A549 (cell line): ENCODE results near the gene LAMB2. TPM values are rescaled to one million over a fixed set of nuclear protein-coding genes. Genes with fewer than 3 reads are reported as not detected.

ENCODE experiments used
- ATAC-seq, 2 experiments: fragments of 200-7000 bp in 1 of 2; fragments of >200 bp in 1 of 2; cut with Nextera tagmentation in 1 of 2; cut with Tn5 transposase in 1 of 2; 3 replicates each; pipeline versions ENCODE4 v1.8.0 to v1.9.1; 2018 to 2020; ENCODE audit warnings: mild to moderate bottlenecking in 1 of 2, moderate library complexity in 1 of 2
- CTCF ChIA-PET: fragments of 300-600 bp; sonication (Branson Sonifier 250); formaldehyde crosslinking; extraction: SDS; loops from one replicate; lab custom pipeline; 2021; ENCODE audit warnings: antibody characterized with exemption, inconsistent platforms; lab: Yijun Ruan, JAX
- POLR2A ChIA-PET: fragments of 350-600 bp; formaldehyde crosslinking; extraction: SDS; loops from one replicate; lab custom pipeline; 2021; ENCODE audit warnings: antibody characterized with exemption, inconsistent platforms; lab: Yijun Ruan, JAX
- DNase-seq, 2 experiments: peaks; one replicate each; pipeline versions ENCODE4 v3.0.0 to v3.0.0-alpha.2; 2011 to 2016; ENCODE audit warnings: low read depth in 1 of 2, low spot score in 1 of 2
- FAIRE-seq: peaks from 2 replicates; lab custom pipeline; 2011; peaks lifted over from hg19 to GRCh38; lab: Jason Lieb, UNC
- H3K27ac ChIP-seq, 2 experiments: fragments of >200 bp; sonication (Bioruptor Twin); formaldehyde crosslinking; 3 replicates each; pipeline ENCODE4 v1.5.1; 2016 to 2017
- H3K4me1 ChIP-seq: fragments of >200 bp; sonication (Bioruptor Twin); formaldehyde crosslinking; 3 replicates; pipeline ENCODE4 v1.6.1; 2016
- H3K4me2 ChIP-seq: fragments of >200 bp; sonication (Bioruptor Twin); formaldehyde crosslinking; 3 replicates; pipeline ENCODE4 v1.6.1; 2016
- H3K4me3 ChIP-seq: fragments of >200 bp; sonication (Bioruptor Twin); formaldehyde crosslinking; 3 replicates; pipeline ENCODE4 v1.5.1; 2016
- H3K9me3 ChIP-seq: fragments of >200 bp; sonication (Bioruptor Twin); formaldehyde crosslinking; 3 replicates; pipeline ENCODE4 v1.6.1; 2016
- EHMT2 ChIP-seq: fragments of 200-600 bp; sonication (generic); IDR thresholded peaks from 2 replicates; pipeline ENCODE4 v1.6.1; 2016; ENCODE audit warnings: antibody characterized with exemption, low read depth, mild to moderate bottlenecking, moderate library complexity
- ELK1 ChIP-seq: fragments of 150-350 bp; IDR thresholded peaks from 2 replicates; pipeline ENCODE4 v1.6.1; 2014; ENCODE audit warnings: low read depth, mild to moderate bottlenecking, low read length
- ESRRA ChIP-seq: fragments of 150-350 bp; IDR thresholded peaks from 2 replicates; pipeline ENCODE4 v1.6.1; 2014; ENCODE audit warnings: mild to moderate bottlenecking, low read length, borderline replicate concordance
- HOXA7 ChIP-seq: fragments of 250-450 bp; sonication (Bioruptor Pico); IDR thresholded peaks from 2 replicates; pipeline ENCODE4 v1.5.0; 2020; ENCODE audit warnings: mild to moderate bottlenecking, moderate library complexity
- JUN ChIP-seq, 2 experiments: fragments of >200 bp; sonication (Bioruptor Twin); formaldehyde crosslinking; IDR thresholded peaks; 2 replicates in 1 of 2; 3 replicates in 1 of 2; pipeline ENCODE4 v1.6.1; 2016 to 2017
- JUNB ChIP-seq: fragments of >200 bp; sonication (Bioruptor Twin); formaldehyde crosslinking; IDR thresholded peaks from 2 replicates; pipeline ENCODE4 v1.6.1; 2016
- MAFK ChIP-seq: fragments of 450-650 bp; IDR thresholded peaks from 2 replicates; pipeline ENCODE4 v1.6.1; 2014; ENCODE audit not compliant: partially characterized antibody
- MAX ChIP-seq: IDR thresholded peaks from 2 replicates; pipeline ENCODE4 v1.6.1; 2012
- MAZ ChIP-seq: fragments of 150-350 bp; IDR thresholded peaks from 2 replicates; pipeline ENCODE4 v1.6.1; 2014; ENCODE audit warnings: antibody characterized with exemption, low read depth, low read length, borderline replicate concordance
- PBX3 ChIP-seq: IDR thresholded peaks from 2 replicates; pipeline ENCODE4 v1.6.1; 2012
- PHF8 ChIP-seq: fragments of 200-600 bp; sonication (generic); IDR thresholded peaks from 2 replicates; pipeline ENCODE4 v1.6.1; 2016; ENCODE audit warnings: low read depth, mild to moderate bottlenecking, antibody characterized with exemption, moderate library complexity, borderline replicate concordance
- POLR2A ChIP-seq: IDR thresholded peaks from 2 replicates; pipeline ENCODE4 v1.6.1; 2012; ENCODE audit warnings: mild to moderate bottlenecking, low read length
- RARB ChIP-seq: fragments of 250-450 bp; sonication (Bioruptor Pico); IDR thresholded peaks from 2 replicates; pipeline ENCODE4 v1.8.0; 2021; ENCODE audit warnings: mild to moderate bottlenecking, moderate library complexity
- RCOR1 ChIP-seq: fragments of 150-350 bp; IDR thresholded peaks from 2 replicates; pipeline ENCODE4 v1.6.1; 2014; ENCODE audit warnings: antibody characterized with exemption, low read length, low read depth
- REST ChIP-seq: fragments of 200-600 bp; sonication (generic); IDR thresholded peaks from 2 replicates; pipeline ENCODE4 v1.6.1; 2016; ENCODE audit warnings: antibody characterized with exemption, mild to moderate bottlenecking, moderate library complexity
- ZC3H11A ChIP-seq: fragments of 450-650 bp; IDR thresholded peaks from 2 replicates; pipeline ENCODE4 v1.6.1; 2014; ENCODE audit warnings: antibody characterized with exemption, mild to moderate bottlenecking
- ZFP36 ChIP-seq: fragments of 450-650 bp; IDR thresholded peaks from 2 replicates; pipeline ENCODE4 v1.6.1; 2014; ENCODE audit warnings: borderline replicate concordance; ENCODE audit not compliant: partially characterized antibody
- WGBS: methylation state at CpG from one replicate; pipeline ENCODE4 v1.1.6; 2017; ENCODE audit errors: missing lambda C conversion rate; 5-methylcytosine and 5-hydroxymethylcytosine counted together
- polyA plus RNA-seq, 4 experiments: library from polyadenylated mRNA; depleted of rRNA in 3 of 4; stranded (reverse); fragments of >200 nt; fragmentation: RNase III in 1 of 4; extraction: RNeasy Plus Mini Kit Qiagen cat#74134 plus additional on column Dnase treatment in 1 of 4; gene quantifications; 2 replicates in 3 of 4; 3 replicates in 1 of 4; pipeline ENCODE4 v1.2.3, GENCODE V29; 2011 to 2017
- TF ChIP-seq, protein P1 (sequence below): fragments of >200 bp; sonication (Bioruptor Twin); formaldehyde crosslinking; IDR thresholded peaks from 3 replicates; pipeline ENCODE4 v1.5.1; 2016

The LAMB2 gene
- polyA plus RNA-seq, 2 of the 4 experiments (the other 2 are of a cell fraction) = 87.3 to 146 TPM

GRCh38 chr3:49170744-49171118, 37.9 kb upstream of the LAMB2 start:
- peak overlapping the region; percentile 94 for H3K4me2 ChIP-seq
- ChIA-PET POLR2A (interaction anchor here (1.2 kb wide), 1 partner anchor 187 kb away, joined by 3 read pairs; no protein-coding TSS in a partner anchor), CTCF (interaction anchor here (0.6 to 2.6 kb wide), 44 partner anchors 8 to 1382 kb away, joined by 3 to 20 read pairs (median 4); partner anchors contain the start of genes QRICH1 and USP4)
- DNase-seq (no peak), ATAC-seq (peak; percentile 21 to 30)
- H3K4me3 ChIP-seq = peak overlapping the region; percentile 66
- H3K9me3 ChIP-seq = peaks cover 9% of the 10 kb centered on the region
- H3K4me1 ChIP-seq = peaks cover 25% of the 10 kb centered on the region
- H3K27ac ChIP-seq = peak overlapping the region; percentile 81 to 87
- WGBS = no CpG with 5 or more reads among the region's 1 CpG
- TF ChIP-seq RCOR1 (no peak), ZC3H11A (no peak), ESRRA (no peak)
- TF ChIP-seq, all 56 proteins: peak for 0
- no peak for FAIRE-seq

DNA sequence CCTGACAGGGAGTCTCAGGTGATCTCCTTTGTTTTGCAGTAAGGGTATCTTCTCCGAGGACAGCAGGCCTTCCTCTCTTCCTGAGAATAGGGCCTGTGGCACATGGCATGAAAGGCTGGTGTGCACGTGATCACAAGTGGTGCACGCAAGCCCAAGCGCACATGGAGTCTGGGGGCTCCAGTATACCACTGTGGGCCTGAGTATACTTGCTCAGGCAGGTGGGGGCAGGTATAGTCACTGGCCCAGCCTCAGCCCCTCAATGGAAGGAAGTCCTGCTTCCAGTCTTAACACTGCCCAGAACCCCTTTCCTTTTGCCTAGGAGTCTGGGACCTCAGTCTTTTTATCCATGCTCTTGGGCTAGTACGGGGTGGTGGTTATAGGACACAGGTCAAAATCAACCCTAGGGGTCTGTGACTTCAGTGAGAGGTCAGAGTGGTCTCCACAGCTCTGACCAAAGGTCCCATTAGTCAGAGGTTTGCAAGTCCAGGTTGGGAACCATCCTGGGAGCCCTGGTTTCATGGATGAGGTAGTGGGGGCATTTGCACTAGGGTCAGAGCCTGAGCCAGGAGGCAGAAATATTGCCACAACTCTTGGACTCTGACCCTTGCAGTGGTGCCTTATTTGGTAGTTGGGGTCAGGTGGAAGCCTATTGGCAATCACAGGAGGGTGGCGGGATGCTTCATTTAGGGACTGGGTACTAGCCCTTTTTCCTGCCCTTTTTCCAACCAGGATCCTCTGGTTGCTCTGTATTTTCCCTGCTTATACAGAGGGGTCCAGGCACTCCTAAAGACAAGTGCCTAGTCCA, 34.1 kb upstream of the LAMB2 start:
- 81% methylated on average over 6 of the region's 6 CpGs for WGBS
- peak overlapping the region; percentile 95 to 100 for H3K27ac ChIP-seq
- peaks cover 9% of the 10 kb centered on the region for H3K9me3 ChIP-seq
- POLR2A ChIA-PET = no interaction called here
- peak overlapping the region; percentile 100 for H3K4me2 ChIP-seq
- FAIRE-seq (no peak), DNase-seq (no peak), ATAC-seq (no peak)
- H3K4me1 ChIP-seq = peaks cover 19% of the 10 kb centered on the region; the same call in 2 of the 3 replicates
- CTCF ChIA-PET = interaction anchor here (0.8 to 1.3 kb wide), 2 partner anchors 21 to 282 kb away, joined by 3 to 4 read pairs; no protein-coding TSS in a partner anchor
- H3K4me3 ChIP-seq = peak overlapping the region; percentile 96
- TF ChIP-seq, protein P1, sequence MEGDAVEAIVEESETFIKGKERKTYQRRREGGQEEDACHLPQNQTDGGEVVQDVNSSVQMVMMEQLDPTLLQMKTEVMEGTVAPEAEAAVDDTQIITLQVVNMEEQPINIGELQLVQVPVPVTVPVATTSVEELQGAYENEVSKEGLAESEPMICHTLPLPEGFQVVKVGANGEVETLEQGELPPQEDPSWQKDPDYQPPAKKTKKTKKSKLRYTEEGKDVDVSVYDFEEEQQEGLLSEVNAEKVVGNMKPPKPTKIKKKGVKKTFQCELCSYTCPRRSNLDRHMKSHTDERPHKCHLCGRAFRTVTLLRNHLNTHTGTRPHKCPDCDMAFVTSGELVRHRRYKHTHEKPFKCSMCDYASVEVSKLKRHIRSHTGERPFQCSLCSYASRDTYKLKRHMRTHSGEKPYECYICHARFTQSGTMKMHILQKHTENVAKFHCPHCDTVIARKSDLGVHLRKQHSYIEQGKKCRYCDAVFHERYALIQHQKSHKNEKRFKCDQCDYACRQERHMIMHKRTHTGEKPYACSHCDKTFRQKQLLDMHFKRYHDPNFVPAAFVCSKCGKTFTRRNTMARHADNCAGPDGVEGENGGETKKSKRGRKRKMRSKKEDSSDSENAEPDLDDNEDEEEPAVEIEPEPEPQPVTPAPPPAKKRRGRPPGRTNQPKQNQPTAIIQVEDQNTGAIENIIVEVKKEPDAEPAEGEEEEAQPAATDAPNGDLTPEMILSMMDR = no peak
- TF ChIP-seq RARB (CRISPR knock-in tag) = no peak
- TF ChIP-seq HOXA7 (CRISPR knock-in tag) = no peak
- no peak for TF ChIP-seq JUNB
- no peak for TF ChIP-seq RCOR1

- ChIA-PET CTCF (interaction anchor here (1.3 kb wide), 1 partner anchor 283 kb away, joined by 4 read pairs; no protein-coding TSS in a partner anchor), POLR2A (no interaction called here)
- Histone ChIP-seq H3K9me3 (peaks cover 9% of the 10 kb centered on the region), H3K4me2 (peak within 1 kb of the TSS; percentile 100), H3K4me3 (peak within 1 kb of the TSS; percentile 96), H3K4me1 (peaks cover 17% of the 10 kb centered on the region; the same call in 2 of the 3 replicates), H3K27ac (peak within 1 kb of the TSS; percentile 95 to 100)
- peak; percentile 76 to 78 for ATAC-seq
- WGBS = 2% methylated on average over 27 of the region's 69 CpGs
- FAIRE-seq = no peak
- DNase-seq = peak; percentile 61 to 62
- TF ChIP-seq MAZ = no peak
- peak in 1 of 2 experiments; percentile 84; a peak in 3 of 5 replicates for TF ChIP-seq JUN (IDR thresholded peaks at IDR 0.05)
- no peak for TF ChIP-seq HOXA7 (CRISPR knock-in tag)
- TF ChIP-seq PBX3 = 0 out of 2 replicates have a peak, but pooled peaks have one; percentile 39
- no peak for TF ChIP-seq MAFK
- no peak for TF ChIP-seq ELK1
- TF ChIP-seq ZFP36 = peak; percentile 88
- TF ChIP-seq PHF8 = 0 out of 2 replicates have a peak, but pooled peaks have one; percentile 26
- no peak for TF ChIP-seq REST
- peak; percentile 83 for TF ChIP-seq EHMT2
- peak; percentile 51; the same call in 1 of the 2 replicates for TF ChIP-seq MAX
- peak; percentile 31 for TF ChIP-seq POLR2A
These were observed 33.2 kb upstream of the LAMB2 start, which contains the start of gene CCDC71 for GRCh38 chr3:49165771-49166751. Gene CCDC71 (minus strand): TSS chr3:49166331. CDS start chr3:49164208, 2,123 bp downstream.
